HG03025 (cell line): Measurements from ENCODE around the gene CEP20.

Experiments
- ATAC-seq: cut with Tn5 transposase; IDR thresholded peaks from one replicate; pipeline ENCODE4 v1.9.1; 2021; ENCODE audit warnings: mild to moderate bottlenecking, moderate library complexity; ENCODE audit not compliant: unreplicated experiment, low FRiP score

The CEP20 gene

DNA sequence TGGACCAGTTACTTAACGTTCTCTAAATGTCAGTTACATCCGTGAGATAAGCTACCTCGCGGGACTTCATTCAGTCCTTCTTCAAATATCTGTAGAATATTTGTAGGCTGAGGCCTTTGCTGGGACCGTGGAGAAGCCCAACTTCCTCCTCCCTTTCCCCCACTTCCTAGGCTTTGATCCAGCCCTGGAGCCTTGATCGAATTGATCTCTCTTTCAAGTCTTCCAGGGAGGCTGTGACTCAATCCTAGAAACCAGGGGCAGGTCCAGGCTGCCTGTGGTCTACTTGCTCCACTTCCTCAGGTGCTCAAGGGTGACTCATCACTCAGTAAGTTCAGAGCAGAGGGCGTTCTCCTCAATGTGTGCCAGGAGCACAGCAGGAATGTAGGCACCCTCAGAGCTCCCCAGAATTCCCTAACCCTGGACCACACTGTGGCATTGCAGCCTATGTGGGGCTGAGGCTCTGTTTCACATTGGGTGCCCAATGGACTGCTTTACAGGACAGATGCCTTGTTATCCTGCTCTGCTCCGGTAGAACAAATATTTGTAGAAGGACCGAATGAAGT lies 11.2 kb upstream of the CEP20 start:
- ATAC-seq, result no peak

DNA sequence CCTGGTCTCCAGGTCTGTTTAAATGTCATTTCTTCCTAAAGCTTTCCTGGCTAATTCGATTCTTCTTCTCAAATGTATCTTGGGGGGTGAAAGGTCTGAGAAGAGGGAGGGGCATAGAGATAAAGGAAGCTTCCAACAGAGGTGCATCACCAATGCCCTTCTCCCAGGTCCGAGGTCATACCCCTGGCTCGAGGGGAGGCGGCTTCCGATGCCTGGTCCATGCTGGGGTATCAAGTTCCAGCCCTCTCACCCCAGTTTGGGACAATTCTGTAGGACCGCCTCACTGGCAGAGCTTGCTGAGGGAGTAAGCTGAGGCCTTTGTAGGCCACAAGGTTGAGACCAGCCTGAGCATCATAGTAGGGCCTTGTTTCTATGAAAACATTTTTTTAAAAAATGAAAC lies 10.3 kb upstream of the CEP20 start:
- no peak for ATAC-seq

DNA sequence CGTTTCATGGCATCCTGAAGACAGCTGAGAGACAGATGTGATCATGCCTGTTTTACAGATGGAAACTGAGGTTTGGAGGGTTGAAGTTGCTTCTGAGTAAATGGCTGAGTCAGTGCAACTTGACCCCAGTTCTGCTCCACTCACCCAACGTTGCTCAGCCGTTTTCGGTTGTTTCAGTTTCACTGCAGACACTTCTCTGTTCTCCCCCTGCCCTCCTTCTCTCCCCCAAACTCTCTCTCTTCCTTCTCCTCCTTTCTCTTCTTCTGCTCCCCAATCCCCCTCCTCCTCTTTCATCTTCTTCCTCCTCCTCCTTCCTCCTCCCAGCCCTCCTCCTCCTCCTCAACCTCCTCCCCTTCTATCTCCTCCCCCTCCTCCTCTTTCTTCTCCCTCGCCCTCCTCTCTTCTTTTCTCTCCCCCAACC lies 9.4 kb upstream of the CEP20 start:
- ATAC-seq, result no peak

DNA sequence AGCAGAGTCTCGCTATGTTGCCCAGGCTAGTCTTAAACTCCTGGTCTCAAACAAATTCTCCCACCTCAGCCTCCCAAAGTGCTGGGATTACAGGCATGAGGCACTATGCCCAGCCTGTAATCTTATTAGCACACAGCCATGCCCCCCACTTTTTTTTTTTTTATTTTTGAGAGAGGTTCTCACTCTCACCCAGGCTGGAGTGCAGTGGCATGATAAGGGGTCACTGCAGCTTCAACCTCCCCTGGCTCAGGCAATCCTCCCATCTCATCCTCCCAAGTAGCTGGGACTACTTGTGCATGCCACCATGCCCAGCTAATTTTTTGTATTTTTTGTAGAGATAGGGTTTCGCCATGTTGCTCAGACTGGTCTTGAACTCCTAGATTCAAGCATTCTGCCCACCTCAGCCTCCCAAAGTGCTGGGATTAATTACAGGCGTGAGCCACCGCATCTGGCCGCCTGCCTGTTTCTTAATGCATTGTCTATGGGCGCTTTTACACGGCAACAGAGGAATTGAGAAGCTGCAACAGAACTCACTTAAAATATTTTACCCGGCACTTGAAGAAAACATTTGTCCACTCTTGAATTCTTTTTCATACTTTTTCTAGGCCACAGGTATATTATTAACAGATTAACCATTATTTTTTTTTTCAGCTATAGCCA lies 8.8 kb upstream of the CEP20 start:
- ATAC-seq, result no peak

DNA sequence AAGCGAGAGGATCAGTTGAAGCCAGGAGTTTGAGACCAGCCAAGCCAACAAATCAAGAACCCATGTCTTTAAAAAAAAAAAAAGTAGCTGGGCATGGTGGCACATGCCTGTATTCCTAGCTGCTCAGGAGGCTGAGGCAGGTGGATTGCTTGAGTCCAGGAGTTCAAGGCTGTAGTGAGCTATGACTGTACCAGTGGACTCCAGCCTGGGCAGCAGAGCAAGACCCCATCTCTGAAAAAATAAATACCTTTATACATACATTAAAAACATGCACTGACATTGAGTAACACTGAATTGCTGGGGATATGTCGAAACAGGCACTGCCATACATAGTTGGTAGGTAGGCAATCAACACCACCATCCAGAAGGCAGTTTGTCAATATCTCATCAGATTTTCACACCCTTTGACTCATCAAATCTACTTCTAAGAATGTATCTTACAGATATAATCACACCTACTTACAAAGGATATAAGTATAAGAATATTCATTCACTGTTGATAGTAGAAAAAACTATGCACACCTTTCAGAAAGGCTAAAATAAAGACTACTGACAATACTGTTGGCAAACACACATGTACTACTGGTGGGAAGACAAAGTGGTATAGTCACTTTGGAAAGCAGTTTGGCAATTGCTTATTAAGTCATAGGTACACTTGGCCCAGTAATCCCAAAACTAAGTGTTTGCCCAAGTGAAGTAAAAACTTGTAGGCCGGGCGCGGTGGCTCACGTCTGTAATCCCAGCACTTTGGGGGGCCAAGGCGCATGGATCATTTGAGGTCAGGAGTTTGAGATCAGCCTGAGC lies 6.4 kb upstream of the CEP20 start:
- no peak for ATAC-seq

DNA sequence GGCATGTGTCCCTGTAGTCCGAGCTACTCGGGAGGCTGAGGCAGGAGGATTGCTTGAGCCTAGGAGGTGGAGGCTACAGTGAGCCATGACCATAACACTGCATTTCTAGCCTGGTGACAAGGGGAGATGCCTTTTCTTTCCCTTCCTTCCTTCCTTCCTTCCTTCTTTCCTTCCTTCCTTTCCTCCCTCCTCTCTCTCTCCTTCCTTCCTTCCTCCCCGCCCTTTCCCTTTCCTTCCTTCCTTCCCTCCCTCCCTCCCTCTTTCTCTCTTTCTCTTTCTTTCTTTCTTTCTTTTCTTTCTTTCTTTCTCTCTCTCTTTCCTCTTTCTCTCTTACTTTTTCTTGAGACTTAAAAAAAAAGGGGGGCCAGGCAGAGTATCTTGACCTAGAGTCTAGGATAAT lies 3.1 kb upstream of the CEP20 start:
- ATAC-seq, result no peak

DNA sequence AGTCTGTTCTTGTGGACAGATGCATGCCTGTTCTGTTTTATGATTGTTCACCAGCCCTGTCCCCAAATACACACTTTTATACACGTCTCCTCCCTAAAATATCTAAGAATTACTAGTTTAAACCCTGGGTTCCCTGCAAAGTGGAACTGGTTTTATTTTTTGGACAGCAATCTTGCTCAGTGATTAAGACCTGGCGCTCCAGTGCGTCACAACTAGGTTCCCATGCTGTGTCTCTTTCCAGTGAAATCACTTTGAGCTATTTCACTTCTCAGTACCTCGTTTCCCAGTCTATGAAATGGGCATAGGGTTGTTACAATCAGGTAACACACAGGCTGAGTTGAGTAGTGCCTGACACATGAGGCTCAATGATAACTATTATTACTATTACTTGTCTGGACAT lies 1.1 kb downstream of the CEP20 start:
- no peak for ATAC-seq

DNA sequence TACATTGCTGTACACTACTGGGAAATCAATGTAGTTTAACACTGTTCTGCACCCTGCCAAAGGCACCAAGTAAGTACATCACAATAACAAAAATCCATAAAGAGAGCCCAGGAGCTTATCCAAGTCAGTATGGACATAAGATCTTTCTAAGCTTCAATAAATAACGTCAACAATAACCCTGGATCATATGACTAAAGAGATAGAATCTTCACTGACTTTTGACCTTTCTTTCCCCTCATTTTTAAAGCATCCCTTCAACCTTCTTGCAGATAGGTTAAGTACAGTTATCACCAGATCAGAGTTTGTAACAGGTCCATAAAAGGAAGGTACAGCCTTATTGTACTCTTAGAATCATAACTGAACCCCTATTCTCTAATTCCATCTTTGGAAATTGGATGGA lies 2.3 kb downstream of the CEP20 start:
- ATAC-seq, result no peak

DNA sequence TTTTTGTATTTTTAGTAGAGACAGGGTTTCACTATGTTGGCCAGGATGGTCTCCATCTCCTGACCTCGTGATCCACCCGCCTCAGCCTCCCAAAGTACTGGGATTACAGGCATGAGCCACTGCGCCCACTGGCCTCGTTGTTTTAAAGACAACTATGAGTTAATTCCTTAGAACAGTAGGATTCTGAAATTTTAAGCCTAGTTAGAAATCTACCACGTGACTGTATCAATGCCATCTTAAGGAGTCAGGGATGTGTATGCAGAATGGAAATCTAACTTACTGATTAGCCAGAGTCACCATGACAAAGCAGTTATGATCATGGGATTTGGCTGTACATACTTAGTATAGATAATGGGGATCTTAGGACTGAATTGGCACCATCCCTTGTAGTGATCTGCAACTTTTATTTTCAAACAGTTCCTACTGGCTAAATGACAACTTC lies 2.8 kb downstream of the CEP20 start:
- ATAC-seq, result no peak

DNA sequence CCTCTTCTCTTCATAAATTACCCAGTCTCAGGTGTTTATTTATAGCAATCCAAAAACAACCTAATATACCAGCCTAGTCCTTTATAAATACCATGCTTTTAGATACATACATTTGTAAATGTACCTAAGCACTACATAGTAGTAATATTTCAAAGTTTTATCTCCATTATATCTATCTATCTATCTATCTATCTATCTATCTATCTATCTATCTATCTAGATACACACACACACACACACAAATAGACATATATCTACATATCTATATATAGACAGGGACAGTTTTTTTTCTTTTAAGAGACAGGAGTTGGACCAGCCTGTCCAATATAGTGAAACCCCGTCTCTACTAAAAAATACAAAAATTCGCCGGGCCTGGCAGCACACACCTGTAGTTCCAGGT lies 5.8 kb downstream of the CEP20 start:
- ATAC-seq, result no peak

DNA sequence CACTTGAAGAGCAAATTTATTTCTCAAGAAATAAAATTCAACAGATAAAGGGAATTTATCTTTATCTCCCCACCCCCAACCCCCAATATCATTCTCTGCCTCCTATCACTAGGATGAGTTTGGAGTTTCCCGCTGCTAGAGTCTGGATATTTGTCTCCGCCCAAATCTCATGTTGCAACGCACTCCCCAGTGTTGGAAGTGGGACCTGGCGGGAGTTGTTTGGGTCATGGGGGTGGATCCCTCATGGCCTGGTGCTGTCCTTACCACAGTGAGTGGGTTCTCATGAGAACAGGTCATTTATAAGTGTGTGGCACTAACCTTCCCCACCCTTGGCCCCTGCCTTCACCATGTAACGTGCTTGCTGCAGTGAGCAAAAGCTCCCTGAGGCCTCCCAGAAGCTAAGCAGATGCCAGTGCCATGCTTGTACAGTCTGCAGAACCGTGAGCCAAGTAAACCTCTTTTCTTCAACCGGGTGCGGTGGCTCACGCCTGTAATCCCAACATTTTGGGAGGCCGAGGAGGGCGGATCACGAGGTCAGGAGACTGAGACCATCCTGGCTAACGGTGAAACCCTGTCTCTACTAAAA lies 6.5 kb downstream of the CEP20 start:
- no peak for ATAC-seq

DNA sequence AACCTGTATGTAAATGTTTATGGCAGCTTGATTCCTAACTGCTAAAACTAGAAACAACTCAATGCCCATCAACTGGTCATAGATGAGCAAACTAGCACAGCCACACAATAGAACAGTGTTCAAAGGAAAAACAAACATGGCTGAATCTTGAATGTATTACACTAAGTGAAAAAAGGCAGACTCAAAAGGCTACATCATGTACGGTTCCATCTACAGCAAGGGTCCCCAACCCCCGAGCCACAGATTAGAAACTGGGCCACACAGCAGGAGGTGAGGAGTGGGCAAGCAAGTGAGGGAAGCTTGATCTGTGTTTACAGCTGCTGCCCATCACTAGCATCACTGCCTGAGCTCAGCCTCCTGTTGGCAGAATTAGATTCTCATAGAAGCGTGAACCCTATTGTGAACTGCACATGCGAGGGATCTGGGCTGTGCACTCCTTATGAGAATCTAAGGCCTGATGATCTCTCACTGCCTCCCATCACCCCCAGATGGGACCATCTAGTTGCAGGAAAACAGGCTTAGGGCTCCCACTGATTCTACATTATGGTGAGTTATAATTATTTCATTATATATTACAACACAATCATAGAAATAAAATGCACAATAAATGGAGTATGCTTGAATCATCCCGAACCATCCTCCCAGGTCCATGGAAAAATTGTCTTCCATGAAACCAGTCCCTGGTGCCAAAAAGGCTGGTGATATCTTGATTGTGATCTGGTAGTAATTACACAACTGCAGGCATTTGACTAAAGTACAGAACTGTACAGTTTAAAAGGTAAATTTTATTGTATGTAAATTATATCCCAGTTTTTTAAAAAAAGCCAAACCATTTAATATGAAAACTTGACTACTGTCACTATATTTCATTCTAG lies 7.7 kb downstream of the CEP20 start:
- ATAC-seq, result no peak

DNA sequence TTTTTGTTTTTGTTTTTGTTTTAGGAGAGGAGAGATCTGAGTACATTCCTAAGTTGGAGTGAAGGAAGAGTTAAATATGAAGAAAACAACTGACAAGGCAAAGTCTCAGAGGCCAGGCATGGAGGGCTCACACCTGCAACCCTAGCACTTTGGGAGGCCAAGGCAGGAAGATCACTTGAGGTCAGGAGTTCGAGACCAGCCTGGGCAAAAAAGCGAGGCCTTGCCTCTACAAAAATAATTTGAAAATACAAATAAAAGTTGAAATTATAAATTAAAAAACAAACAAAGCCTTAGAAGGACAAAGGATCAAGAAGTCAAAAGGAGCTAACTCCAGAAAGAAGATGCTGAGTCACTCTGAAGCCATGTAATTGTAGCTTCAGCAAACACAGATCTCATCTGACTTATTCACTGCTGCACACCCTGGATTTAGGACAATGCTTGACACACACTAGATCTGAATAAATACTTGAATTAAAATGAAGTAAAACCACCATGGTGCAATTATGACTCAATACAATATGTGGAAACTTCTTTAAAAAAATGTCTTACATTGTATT lies 9.1 kb downstream of the CEP20 start:
- ATAC-seq, result no peak

DNA sequence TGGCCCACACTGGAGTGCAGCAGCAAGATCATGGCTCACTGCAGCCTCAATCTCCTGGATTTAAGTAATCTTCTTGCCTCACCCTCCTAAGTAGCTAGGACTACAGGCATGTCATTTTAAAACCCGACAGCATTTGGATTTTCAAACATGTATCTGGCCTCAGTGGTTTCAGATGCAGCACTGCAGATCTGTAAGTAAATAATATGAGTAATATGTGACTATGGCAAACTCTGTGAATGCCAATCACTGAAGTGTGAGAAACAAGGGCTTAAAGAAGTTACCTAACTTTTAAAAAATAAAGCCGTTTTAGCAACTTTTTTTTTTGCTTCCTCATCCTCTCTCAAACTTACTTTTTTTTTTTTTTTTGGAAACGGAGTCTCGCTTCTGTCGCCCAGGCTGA lies 11.9 kb downstream of the CEP20 start:
- ATAC-seq, result no peak

DNA sequence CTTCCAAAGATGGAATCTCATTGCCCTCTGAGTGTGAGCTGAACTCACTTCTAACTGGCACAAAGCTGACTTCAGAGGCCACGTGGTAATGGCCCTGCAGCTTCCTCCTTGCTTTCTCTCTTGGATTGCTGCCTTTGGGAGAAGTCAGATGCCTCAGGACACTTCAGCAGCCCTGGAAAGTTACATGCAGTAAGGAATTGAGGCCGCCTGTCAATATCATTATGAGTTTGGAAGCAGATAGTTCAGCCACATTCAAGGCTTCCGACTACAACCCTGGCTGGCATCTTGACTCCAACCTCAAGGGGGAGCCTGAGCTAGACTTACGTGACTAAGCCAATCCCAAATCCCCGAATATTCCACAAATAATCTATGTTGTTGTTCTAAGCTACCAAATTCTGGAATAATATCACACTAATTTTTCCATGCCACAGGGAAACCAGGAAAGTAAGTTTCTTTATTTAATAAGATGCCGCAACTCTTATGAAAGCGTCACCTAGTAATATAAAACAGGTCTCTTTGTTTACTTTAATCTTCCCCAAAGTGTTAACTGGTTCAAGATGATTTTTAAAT lies 13.6 kb downstream of the CEP20 start:
- ATAC-seq, result no peak

DNA sequence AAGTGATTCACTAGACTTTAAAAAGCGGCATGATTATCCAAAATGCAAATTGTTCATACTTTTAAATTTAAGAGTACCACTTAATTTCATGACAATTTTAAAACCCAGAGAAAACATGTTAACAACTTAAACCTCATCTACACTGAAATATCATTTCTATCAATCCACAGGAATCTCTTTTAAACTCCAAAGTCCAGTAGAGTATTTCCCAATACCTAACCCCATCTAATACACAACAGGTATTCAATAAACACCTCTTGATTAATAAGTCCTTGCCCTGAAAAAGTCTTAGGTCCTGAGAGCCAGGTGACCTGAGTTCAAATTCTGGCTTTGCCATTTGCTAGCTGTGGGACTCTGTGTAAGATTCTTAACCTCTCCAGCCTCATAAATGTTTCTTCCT lies 14.7 kb downstream of the CEP20 start:
- no peak for ATAC-seq

DNA sequence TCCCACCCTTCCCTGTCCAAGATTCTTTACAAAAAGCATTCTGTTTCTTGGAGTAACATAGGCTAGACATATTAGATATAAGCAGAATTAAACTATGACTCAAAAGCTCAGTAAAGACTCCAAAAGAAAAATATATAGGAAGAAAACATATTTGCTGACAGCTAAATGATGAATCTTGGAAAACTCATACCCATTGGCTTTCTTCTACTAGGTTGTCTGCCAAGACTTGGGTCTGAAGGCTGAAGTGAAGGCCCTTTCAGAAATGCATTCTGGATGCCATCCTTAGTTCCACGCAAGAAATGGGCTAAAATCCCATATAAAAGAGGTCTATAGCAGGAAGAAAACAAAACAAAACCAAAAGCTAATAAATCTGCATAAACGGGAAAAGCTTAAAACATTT lies 15.1 kb downstream of the CEP20 start:
- no peak for ATAC-seq

DNA sequence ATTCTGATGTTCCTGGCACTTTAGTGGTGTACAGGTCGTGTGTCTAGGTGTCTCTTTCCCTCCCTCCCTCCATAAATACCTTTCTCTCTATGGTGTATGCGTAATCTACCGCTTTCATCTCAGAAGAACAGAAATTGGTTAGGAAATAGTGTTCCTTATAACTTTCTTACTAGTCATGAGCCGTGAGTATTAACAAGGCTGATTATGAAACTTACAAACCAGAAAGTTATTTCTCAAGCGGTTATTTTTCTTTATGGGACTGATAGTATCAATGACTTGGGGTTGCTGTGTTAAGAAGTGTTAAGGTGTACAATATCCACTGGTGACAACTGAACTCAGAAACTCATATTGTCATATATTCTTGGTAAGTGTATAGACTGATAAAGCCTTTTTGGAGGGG lies 18.4 kb downstream of the CEP20 start:
- no peak for ATAC-seq

DNA sequence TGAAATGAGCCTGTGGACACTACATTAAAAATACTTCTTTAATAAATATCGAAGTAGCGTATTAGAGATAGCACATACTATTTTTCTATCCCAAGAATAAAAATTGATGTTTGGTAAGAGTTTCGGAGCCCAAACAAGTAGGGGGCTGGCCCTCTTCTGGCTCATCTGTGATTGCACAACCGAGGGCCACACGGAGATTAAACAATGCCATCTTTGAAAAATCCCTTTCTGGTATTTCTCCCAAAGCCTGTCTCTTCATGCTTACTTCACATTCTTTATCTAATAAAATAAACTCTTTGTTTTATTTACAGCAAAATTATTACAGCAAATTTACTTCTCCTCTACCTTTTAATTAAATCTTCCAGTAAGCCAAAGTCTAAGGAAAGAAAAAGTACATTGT lies 22.0 kb downstream of the CEP20 start:
- ATAC-seq, result no peak

DNA sequence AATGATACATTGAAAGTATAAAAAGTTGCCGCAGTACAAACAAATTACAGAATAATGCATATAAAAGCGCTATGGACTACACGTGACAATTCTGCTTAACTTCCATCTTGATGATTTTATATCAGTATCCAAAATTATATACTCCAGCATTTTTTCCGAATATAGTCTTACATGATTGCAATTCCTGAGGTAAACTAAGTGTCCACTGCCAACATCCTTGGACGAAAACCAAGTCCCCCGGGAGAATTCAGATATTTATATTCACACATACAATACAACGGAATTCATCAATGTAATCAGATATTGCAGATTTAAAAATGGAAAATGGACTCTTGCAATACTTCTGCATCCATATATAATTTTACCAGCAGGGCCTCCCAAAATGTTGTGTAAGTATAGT lies 22.7 kb downstream of the CEP20 start:
- ATAC-seq, result no peak
